HT1080 (cell line): ENCODE results near the gene HOMER3. TPM values are rescaled to one million over a fixed set of nuclear protein-coding genes. Genes with fewer than 3 reads are reported as not detected.
"Not testable (repeated sequence)": the region's sequence is repeated elsewhere in the genome, so short reads cannot be mapped to it uniquely, and the experiment has no call there.

Experiments
- DNase-seq: peaks from one replicate; pipeline ENCODE4 v3.0.0-alpha.2; 2015; ENCODE audit warnings: low read depth
- total RNA-seq: library from RNA; depleted of rRNA; stranded (reverse); fragments of >200 nt; shearing (Covaris generic); gene quantifications from 2 replicates; pipeline ENCODE4 v1.2.3, GENCODE V29; 2014

Gene HOMER3
- total RNA-seq, 1 experiment from 2014 or later: 70.4 TPM

DNA sequence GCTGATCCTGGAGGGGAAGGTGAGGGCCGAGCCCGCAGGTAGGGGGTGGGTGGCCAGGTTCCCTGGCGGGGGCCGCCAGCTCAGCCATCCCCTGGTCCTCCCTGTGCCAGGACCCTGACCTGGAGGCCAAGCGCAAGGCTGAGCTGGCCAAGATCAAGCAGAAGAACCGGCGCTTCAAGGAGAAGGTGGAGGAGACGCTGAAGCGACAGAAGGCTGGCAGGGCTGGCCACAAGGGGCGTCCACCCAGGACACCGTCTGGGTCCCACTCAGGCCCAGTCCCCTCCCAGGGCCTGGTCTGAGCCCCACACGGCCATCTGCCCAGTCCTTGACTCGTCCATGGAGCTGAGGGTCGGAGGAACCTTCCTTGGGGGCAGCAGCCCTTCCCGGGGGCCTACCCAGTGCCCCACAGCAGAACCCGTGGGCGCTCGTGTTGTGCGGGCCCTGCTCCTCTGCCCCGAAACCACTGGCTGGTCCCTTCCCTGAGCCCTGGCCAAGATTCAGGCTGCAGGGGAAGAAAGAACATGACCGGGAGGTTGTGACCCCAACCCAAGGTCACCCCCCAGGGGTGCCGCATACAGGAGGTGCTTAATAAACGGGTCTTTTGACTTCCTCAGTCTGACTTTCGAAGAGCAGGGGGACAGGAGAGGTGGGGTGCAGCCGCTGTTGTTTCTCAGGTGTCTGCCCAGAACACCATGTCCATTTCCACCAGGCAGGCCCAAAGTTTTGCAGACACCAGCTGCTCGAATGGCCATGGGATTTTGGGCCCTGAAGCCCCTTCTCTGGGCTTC is 12.8 kb downstream of the HOMER3 start:
- no peak for DNase-seq

DNA sequence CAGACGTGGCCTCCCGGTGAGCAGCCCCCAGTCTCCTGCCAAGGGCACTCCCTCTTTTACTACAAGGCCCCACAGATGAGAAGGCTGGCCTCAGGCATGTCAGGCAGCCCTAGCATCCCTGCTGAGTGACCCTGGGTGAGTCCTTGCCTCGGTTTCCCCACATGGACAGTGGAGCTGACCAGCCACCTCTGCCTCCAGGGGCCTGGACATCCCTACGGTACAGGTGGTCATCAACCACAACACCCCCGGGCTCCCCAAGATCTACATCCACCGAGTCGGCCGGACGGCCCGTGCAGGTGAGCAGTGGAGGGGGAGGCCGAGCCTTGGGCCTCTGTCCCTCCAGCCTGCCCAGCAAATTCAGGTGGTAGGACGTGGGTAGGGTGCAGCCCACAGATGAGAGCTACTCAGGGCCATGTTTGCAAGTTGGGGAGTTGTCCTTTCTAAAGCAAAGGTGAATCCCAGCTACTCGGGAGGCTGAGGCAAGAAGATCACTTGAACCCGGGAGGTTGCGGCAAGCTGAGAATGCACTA is 16.3 kb downstream of the HOMER3 start:
- no peak for DNase-seq

DNA sequence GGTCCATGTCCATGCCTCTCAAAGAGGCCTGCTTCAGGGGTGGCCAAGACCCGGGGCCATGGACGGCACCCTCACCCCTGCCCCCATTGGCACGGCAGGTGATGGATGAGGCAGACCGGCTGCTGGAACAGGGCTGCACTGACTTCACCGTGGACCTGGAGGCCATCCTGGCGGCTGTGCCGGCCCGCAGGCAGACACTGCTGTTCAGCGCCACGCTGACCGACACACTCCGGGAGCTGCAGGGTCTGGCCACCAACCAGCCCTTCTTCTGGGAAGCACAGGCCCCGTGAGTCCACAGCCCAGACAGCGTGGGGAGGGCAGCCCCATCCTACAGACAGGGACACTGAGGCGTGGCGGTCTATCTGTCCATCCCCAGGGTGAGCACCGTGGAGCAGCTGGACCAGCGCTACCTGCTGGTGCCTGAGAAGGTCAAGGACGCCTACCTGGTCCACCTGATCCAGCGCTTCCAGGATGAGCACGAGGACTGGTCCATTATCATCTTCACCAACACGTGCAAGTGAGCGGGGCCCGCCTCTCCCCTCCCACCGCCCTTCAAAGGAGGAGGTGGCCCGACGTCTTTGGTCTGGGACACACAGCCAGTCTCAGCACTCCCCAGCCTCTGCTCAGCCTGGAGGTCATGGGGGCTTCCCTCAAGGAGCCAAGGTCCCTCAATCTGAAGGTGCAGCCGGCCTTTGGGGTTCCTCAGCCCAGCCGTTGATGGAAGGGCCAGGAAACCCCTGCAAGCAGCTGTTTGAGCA is 18.6 kb downstream of the HOMER3 start:
- no peak for DNase-seq

DNA sequence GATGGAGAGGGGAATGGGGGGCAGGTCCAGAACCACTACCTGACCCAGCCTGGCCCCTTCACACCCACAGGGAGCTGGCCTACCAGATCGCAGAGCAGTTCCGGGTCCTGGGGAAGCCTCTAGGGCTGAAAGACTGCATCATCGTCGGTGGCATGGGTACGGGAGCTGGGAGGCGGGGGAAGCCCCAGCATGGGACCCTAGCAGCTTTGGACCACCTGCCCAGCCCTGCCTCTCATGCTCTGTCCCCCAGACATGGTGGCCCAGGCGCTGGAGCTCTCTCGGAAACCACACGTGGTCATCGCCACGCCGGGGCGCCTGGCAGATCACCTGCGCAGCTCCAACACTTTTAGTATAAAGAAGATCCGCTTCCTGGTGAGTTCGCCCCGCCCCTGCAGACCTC is 19.4 kb downstream of the HOMER3 start:
- no peak for DNase-seq

DNA sequence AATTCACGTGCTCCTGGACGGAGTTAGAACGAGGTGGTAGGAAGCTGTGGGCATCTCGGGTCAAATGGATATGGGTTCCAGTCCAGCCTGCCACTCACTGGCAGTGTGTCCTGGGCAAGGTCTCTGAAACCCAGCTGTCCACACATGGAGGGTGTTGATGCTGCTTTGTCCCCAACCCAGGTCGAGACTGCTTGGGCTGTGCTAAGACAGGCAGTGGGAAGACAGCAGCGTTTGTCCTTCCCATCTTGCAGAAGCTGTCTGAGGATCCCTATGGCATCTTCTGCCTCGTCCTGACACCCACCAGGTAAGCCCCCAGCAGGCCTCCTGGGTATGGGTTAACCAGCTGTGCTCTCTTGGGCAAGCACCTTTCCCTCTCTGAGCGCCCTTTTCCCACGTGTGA is 20.6 kb downstream of the HOMER3 start:
- no peak for DNase-seq

- no peak for DNase-seq
Measured at GRCh38 chr19:18919900-18920214, 21.2 kb downstream of the HOMER3 start.

DNA sequence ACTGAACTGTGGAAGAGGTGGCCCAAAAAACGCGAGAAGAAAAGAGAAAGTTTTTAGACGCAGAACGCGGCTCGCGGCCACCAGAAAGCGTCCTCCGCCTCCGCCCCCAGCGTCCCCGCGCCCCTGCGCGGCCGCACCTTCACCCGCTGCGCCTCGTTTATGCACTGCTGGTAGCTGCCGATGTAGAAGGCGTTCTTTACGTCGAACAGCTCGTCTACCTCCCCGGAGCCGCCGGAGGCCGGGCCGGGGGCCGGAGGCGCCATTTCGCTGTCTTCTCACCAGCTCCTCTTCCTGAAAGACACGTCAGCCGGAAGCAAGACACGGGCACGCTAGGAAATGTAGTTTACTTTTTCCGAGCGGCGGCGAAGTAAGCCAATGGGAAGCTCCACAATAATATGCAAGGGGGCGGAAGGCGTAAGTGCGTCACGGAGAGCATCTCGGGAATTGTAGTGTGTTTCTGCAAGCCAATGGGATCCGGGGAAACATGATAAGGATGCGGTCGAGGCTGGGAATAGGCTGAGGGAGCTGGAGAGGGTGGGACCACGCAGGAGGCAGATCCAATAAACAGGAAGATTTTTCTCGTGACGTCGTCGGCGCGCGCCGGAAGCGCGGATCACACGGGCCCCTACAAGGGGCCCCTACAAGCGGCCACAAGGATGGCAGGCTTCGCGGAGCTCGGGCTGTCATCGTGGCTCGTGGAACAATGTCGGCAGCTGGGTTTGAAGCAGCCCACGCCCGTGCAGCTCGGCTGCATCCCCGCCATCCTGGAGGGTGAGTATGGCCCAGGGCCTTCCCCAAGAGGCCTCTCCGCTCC is 21.7 kb downstream of the HOMER3 start, which contains the start of the genes COPE and DDX49:
Gene COPE, minus strand, starts transcription at position 302 of the 814 bp plus-strand sequence. Its CDS starts 39 bp downstream, at position 263.
Gene DDX49, plus strand, starts transcription at position 630 of the 814 bp plus-strand sequence. Its CDS starts 27 bp downstream, at position 657.
- peak; percentile 100 for DNase-seq

DNA sequence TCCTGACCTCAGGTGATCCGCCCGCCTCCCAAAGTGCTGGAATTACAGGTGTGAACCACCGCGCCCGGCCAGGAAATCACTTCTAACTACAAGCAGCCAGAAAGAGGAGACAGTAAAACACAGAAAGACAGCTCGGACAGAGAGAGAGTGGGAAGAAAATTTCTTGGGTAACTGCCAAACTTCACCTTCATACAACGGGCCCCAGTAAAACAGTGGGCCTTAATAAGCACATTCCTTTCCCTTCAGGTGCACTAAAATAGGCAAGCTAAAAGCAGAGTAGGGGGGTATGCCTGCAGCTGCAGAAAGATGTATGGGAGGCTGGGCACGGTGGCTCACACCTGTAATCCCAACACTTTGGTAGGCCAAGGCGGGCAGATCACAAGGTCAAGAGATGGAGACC is 23.4 kb downstream of the HOMER3 start:
- DNase-seq: not testable (repeated sequence)

DNA sequence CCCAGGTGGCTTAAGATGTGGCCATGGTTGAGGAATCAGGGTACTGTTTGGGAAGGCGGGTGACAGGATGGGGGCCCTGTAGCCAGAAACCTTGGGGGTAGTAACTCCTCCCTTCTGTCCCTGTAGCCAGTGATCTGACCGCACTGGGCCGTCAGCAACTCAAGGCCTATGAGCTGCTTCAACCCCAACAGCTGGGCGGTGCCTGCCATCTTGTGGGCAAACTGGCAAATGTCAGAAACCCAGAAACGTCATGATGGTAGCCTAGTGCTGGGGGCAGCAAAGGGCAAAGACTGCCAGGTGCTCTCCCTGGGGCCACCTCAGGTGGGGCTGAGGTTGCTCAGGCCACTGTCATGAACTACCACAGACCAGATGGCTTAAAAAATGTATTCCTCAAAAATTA is 25.4 kb downstream of the HOMER3 start:
- no peak for DNase-seq

DNA sequence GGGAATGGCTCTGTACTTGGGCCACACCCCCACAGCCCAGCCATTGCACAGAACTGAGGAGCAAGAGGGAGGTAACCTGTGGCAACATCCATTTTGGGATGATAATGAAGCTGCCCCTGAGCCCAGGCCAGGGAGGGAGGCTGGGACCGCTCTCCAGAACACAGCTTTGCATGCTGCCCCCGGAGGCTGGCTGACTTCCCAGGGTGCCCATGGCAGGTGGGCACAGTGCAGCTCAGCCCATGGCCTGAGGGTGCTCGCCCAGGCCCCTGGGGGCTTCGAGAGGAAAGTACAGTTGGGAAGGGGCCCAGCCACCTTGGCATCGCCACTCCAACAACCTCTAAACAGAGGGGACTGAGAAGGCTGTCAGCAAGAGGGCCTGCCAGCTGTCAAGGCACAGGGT is 27.6 kb downstream of the HOMER3 start:
- DNase-seq: no peak

DNA sequence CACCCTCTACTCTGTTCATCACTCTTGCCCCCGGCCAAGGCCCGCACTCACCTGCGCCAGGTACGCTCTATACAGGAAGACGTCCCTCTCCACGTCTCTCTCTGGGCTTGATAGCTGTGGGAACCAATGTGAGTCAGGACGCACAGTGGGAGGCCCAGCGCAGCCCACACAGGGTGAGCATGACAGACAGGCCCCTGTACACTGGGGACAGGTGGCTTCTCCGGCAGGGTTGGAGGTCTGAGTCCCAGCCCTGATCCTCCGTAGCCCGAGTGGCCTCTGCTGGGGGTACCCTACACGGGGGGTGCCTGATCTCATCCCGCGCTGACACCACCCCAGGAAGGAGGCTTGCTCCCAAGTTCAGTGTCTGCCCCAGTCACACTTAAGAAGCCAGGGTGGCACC is 28.1 kb downstream of the HOMER3 start:
- DNase-seq: no peak

- no peak for DNase-seq
Measured at GRCh38 chr19:18910801-18911436, 30.1 kb downstream of the HOMER3 start.

DNA sequence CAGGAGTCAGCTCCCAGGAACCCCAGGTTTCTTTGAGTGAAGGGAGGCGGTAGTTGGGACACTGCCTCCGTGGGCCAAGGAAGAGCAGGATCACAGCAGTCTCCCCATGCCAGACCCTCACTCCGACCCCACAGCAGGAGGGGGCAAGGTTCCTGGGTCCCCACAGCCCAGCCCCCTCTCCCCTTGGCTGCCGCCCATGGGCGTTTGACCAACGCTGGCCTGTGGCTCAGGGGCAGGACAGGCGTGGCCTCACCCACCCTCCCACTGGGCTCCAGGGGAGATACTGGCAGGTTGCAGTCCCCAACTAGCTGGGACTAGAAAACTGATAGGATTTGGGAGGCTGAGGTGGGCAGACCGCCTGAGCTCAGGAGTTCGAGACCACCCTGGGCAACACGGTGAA is 31.0 kb downstream of the HOMER3 start:
- DNase-seq: no peak

DNA sequence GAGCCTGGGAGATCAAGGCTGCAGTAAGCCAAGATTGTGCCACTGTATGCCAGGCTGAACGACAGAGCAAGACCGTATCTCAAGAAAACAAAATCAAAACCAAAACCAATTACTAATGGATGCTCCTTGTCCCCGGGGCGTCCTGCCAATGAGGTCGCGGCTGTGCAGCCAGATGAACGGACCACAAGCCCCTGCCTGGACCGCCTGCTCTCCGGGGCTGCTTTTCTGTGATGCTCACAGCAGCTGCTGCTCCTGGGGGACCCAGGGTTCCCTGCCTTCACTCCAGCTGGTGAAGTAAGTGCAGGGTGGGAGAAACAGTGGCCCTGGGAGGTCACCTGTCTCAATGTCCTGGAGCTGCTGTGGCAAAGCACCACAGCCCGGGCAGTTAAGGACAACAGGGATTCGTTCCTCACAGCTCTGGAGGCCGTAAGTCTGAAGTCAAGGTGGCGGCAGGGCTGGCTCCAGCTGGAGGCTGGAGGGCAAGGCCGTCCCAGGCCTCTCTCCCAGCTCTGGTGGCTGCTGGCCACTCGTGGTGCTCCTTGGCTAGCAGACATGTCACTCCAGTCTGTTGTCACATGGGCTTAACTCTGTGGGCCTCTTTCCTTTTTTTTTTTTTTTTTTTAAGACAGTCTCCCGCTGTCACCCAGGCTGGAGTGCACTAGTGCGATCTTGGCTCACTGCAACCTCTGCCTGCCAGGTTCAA is 31.9 kb downstream of the HOMER3 start:
- no peak for DNase-seq

DNA sequence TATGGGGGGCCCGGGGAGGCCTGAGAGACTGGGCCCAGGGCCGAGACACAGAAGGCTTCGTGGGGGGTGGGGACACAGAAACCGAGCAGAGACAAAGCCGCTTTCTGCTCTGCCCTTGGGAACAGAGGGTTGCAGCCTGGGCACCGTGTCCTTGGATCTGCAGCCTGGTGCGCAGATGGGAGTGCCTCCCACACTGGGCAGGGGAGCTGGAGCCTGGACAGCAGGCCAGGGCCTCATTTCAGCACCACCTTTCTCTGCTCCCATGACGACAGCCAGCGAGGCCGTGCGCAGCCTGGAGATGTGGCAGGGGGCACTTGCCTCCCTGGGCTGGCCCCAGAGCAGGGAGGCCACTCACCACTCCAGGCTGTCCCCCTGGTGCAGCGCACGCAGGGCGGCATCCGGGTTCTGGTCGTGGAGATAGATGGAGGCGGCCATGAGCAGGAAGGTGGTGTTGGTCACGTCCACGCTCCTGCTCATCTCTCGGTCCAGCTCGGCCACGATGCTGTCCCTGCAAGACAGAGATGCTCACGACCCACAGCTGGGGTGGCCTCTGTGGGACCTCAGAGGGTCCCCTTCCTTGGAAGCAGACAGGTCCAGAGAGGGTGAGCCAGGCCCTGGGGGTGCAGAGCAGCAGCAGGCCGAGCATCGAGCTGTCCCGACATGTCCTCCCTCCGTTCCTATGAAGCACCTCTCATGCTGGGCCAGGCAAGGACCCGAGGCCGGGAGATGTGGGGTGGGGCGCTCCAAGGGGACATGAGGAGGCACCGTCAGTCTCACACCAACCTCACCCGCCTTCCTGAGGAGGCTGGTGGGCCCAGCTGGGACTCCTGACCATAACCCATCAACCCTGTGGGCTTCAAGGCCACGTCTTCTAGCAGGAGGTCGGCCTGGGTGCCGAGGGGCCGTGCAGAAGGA is 34.2 kb downstream of the HOMER3 start:
- DNase-seq: no peak

- no peak for DNase-seq
Measured at GRCh38 chr19:18905513-18906236, 35.3 kb downstream of the HOMER3 start.

DNA sequence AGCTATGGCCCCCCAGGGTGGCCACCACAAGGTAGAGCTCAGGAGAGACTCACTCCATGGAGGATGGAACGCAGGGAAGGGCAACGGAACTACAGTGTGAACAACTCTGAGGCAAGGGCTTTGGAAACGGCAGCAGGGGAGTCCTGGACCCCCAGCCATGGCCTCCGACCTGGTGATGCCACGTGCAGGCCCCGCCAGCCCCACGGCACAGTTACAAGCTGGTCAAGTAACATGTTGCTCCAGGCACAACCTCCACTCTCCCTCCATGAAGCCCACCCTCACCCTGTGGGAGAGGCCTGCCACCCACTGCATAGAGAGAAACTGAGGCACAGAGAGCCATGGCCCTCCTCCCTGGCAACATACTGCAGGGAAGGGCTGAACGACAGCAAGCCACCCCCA is 36.0 kb downstream of the HOMER3 start:
- DNase-seq: no peak

DNA sequence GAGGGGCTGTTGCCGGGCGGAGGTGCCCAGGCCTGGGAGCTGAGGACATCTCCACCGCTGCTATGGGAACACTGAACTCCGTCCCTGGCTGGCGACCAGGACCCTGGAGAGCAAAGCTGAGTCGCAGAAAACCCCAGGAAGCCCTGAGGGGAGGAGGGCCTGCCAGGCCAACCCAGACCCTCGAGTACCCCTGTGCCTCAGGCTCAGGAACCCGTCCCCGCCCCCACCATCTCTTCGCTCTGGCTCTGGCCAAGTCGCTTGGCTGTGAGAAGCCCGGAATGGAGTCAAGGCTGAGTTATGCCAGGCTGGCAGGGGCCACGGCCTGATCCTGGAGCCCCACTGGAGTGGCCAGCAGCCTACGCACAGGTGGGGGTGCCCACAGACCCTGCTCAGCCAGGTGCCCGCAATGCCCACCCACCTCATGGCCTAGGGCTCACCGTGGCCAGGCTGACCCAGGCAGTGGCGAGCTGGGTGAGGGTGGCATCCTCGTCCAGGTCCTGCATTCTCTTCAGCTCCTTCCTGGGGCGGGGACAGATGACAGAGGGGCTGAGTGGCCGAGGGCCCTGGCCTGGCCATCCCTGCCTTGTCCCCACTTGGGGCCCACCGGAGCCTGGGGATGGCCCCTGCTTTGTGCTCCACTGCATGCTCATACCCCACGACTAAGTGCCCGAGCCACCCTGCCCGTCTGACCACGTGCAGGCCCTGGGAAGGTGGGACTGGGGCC is 36.5 kb downstream of the HOMER3 start:
- no peak for DNase-seq
